SK-MEL-5 (cell line): ENCODE results near the gene S100A13. TPM values are rescaled to one million over a fixed set of nuclear protein-coding genes. Genes with fewer than 3 reads are reported as not detected.
"Not testable (repeated sequence)": the region's sequence is repeated elsewhere in the genome, so short reads cannot be mapped to it uniquely, and the experiment has no call there.

Experiments
- DNase-seq: peaks from one replicate; pipeline ENCODE4 v3.0.0-alpha.2; 2016; ENCODE audit warnings: low read depth, low spot score
- in situ Hi-C: cut with HindIII; loops from 2 replicates; pipeline ENCODE4 v1.10.0; 2016; ENCODE audit warnings: low sequenced_read_pairs, high pct_unique_total_duplicates, low pct_unique_long_range_greater_than_20kb
- polyA plus RNA-seq, 2 experiments: library from polyadenylated mRNA; depleted of rRNA; stranded (reverse); fragments of >200 nt; gene quantifications; 2 replicates each; pipeline ENCODE4 v1.2.3, GENCODE V29; 2015
- total RNA-seq: library from RNA; depleted of rRNA; stranded (reverse); fragments of >200 nt; shearing (Covaris generic); gene quantifications from 2 replicates; pipeline ENCODE4 v1.2.3, GENCODE V29; 2014; rRNA removed

The S100A13 gene
- total RNA-seq = 247 and 266 TPM in 2 replicates
- polyA plus RNA-seq (2015; cell fraction: cytosol; rRNA removed) = 226 and 315 TPM in 2 replicates
- polyA plus RNA-seq (2015; cell fraction: nucleus; rRNA removed) = 102 and 111 TPM in 2 replicates

GRCh38 chr1:153626904-153627714 lies at the start of gene S100A13:
Gene S100A13 (minus strand): TSS chr1:153627505. CDS start chr1:153626472, 1,033 bp downstream.
- in situ Hi-C loops = no loop called here
- DNase-seq = peak; percentile 95

GRCh38 chr1:153673511-153673910 lies 46.2 kb upstream of the S100A13 start:
- in situ Hi-C loops = no loop called here

GRCh38 chr1:153671628-153672353 lies 44.5 kb upstream of the S100A13 start:
- DNase-seq, in situ Hi-C loops: not testable (repeated sequence)

More at GRCh38 chr1:153673511-153673910, 46.2 kb upstream of the S100A13 start:
- DNase-seq = no peak

- in situ Hi-C loops = no loop called here
- DNase-seq = peak; percentile 100
Observed at GRCh38 chr1:153670859-153671627, 43.7 kb upstream of the S100A13 start, which contains the start of gene ILF2. Gene ILF2 (minus strand): TSS chr1:153670993. CDS start chr1:153670922, 71 bp downstream.

GRCh38 chr1:153670257-153670858 lies 43.1 kb upstream of the S100A13 start:
- in situ Hi-C loops = no loop called here
- no peak for DNase-seq

GRCh38 chr1:153669606-153670005 lies 42.3 kb upstream of the S100A13 start:
- in situ Hi-C loops = no loop called here
- no peak for DNase-seq

GRCh38 chr1:153668672-153669071 lies 41.4 kb upstream of the S100A13 start:
- DNase-seq, in situ Hi-C loops: not testable (repeated sequence)

- in situ Hi-C loops = no loop called here
- no peak for DNase-seq
Observed at GRCh38 chr1:153667439-153667838, 40.1 kb upstream of the S100A13 start.

- DNase-seq = no peak
- in situ Hi-C loops = no loop called here
Observed at GRCh38 chr1:153663211-153663610, 35.9 kb upstream of the S100A13 start.

GRCh38 chr1:153662269-153662668 lies 35.0 kb upstream of the S100A13 start:
- in situ Hi-C loops = no loop called here
- no peak for DNase-seq

- DNase-seq = no peak
Observed at GRCh38 chr1:153661111-153661708, 33.9 kb upstream of the S100A13 start.

GRCh38 chr1:153659656-153660055 lies 32.4 kb upstream of the S100A13 start:
- in situ Hi-C loops = no loop called here
- no peak for DNase-seq

More at GRCh38 chr1:153661111-153661708, 33.9 kb upstream of the S100A13 start:
- in situ Hi-C loops = no loop called here

- in situ Hi-C loops = no loop called here
- DNase-seq = no peak
Observed at GRCh38 chr1:153659175-153659534, 31.9 kb upstream of the S100A13 start.

- in situ Hi-C loops = no loop called here
Observed at GRCh38 chr1:153658400-153659174, 31.3 kb upstream of the S100A13 start, which contains the start of gene SNAPIN. Gene SNAPIN (plus strand): TSS chr1:153658703. CDS start chr1:153658744, 41 bp downstream.

GRCh38 chr1:153655333-153655732 lies 28.0 kb upstream of the S100A13 start:
- in situ Hi-C loops = no loop called here

More at GRCh38 chr1:153658400-153659174, 31.3 kb upstream of the S100A13 start, which contains the start of gene SNAPIN:
- DNase-seq = peak; percentile 96

More at GRCh38 chr1:153655333-153655732, 28.0 kb upstream of the S100A13 start:
- no peak for DNase-seq
